ENCODE results near the gene MYD88. TPM values are rescaled to one million over a fixed set of nuclear protein-coding genes. Genes with fewer than 3 reads are reported as not detected.
A peak's percentile ranks its signal among the peaks of the same experiment; 100 is the strongest.

Gene MYD88
- total RNA-seq, 1 donor from 2014 or later = 44.6 TPM

- no peak for DNase-seq (ENCODE audit: low spot score)
Observed at GRCh38 chr3:38112378-38112761, 26.1 kb upstream of the MYD88 start.

DNA sequence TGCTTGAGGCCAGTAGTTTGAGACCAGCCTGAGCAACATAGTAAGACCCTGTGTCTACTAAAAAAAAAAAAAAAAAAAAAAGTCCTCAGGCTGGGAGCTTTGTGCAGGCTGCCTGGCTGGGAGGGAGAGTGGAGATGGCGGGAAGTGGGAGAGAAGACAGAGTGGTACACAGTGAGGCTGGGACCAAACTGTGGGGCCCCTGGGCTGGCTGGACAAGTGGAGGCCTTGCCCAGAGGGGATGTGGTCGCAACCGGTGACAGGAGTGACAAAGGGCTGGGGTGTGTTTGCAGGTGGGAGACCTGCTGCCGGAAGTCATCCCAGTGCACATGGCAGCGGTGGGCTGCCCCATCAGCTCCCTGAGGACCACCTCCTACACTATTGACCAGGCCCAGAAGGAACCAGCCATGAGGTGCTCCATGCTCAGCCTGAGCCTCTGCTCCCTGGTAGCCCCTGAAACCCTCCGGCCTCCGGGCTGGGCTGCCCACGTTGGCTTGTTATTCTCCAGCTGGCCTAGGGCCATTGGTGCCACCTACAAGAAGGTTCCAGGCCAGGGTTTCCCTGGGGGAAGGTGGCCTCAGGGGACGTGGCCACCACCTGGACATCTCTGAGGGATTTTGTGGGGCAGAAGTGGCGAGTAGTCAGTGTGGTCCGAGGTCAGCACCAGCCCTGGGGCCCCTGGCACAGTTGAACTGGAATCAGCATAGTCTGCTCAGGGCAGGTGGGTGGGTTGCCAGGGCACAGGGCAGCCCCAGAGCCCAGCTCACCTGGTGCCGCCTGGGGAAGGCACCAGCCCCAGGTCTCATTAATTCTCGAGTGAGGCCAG lies 24.2 kb upstream of the MYD88 start:
- DNase-seq (ENCODE audit: low spot score) = no peak

- DNase-seq (ENCODE audit: low spot score) = no peak
Observed at GRCh38 chr3:38114875-38115644, 23.4 kb upstream of the MYD88 start.

GRCh38 chr3:38115645-38116427 lies 22.6 kb upstream of the MYD88 start:
- no peak for DNase-seq (ENCODE audit: low spot score)

GRCh38 chr3:38116471-38117162 lies 21.8 kb upstream of the MYD88 start:
- no peak for DNase-seq (ENCODE audit: low spot score)

- no peak for DNase-seq (ENCODE audit: low spot score)
Observed at GRCh38 chr3:38117163-38117716, 21.2 kb upstream of the MYD88 start.

- peak; percentile 74 for DNase-seq (ENCODE audit: low spot score)
Observed at GRCh38 chr3:38117748-38118420, 20.6 kb upstream of the MYD88 start.

- no peak for DNase-seq (ENCODE audit: low spot score)
Observed at GRCh38 chr3:38118421-38119247, 19.8 kb upstream of the MYD88 start.

DNA sequence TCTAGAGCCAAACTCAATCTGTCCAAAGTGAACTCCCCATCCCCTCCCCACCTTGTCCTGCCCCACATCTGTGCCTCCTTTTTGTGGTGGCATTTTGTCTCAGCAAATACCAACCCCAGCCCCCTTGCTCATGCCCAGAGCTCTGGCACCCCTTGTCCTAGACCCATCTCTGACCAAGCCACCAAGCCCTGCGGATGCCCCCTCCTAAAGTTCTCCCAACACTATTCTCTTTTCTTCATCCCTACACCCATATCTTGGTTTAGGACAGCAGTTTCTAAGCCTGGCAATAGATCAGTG lies 19.3 kb upstream of the MYD88 start:
- DNase-seq (ENCODE audit: low spot score) = no peak

GRCh38 chr3:38119821-38120692 lies 18.4 kb upstream of the MYD88 start:
- no peak for DNase-seq (ENCODE audit: low spot score)

DNA sequence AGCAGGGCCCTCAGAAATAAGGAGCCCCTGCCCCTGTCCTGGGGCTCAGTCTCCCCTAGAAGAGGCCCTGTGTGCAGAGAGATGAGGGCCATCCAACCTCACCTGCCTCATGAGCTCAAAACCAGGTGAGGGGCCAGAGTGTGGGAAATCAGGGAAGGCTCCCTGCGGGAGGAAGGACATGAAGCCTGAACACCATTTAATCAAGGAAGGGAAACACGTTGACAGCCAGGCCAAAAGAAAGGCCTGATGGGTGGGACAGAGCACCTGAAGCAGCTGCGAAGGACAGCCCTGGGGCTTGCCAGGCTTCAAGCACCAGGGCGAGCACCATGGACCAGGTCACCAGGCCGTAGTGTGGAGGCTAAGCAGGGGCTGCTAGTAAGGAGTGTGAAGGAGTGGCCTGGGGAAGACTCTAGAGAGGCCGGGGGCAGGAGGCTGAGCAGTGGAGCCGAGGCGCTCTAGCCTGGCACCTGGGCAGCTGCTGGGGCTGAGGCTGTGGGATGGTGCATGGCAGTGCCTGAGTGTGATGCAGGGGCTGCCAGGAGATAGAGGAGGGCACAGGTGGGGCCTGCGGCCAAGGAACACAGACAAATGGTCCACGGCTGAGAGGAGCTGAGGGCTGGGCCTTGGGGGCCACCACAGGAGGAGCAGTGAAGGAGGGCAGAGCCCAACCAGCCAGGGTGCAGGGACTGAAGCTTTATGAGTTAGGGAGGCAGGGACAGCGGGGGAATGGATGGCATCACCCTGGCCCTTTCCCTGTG lies 17.6 kb upstream of the MYD88 start:
- no peak for DNase-seq (ENCODE audit: low spot score)

- DNase-seq (ENCODE audit: low spot score) = no peak
Observed at GRCh38 chr3:38121451-38121831, 17.0 kb upstream of the MYD88 start.

- peak; percentile 40 for DNase-seq (ENCODE audit: low spot score)
Observed at GRCh38 chr3:38121832-38122461, 16.5 kb upstream of the MYD88 start.

- DNase-seq (ENCODE audit: low spot score) = peak; percentile 28
Observed at GRCh38 chr3:38122712-38123290, 15.7 kb upstream of the MYD88 start.

DNA sequence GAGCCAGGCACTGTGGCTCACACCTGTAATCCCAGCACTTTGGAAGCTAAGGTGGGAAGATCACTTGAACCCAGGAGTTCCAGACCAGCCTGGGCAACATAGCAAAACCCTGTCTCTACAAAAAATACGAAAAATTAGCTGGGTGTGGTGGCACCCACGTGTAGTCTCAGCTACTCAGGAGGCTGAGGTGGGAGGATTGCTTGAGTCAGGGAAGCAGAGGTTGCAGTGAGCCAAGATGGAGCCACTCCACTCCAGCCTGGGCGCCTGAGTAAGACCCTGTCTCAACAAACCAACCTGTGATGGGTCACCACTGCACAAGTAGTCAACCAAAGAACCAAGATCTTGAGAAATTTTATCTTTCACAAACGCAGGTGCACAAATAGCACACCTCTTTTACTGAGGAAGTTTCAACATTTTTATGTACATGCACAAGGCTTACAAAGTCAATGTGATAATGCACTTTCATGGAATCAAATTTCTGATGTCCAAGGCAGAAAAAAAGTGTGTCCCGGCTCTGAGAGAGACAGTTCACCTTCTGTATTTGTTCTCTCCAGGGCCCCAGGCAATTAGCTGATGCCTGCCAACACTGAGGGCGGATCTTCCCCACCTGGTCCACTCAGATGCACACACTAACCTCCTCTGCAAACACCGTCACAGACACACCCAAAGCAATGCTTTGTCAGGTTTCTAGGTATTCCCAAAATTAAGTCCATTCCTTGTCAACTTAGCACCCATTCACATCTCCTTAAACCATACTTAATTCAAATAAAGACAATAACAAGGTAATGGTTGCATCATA lies 13.9 kb upstream of the MYD88 start:
- no peak for DNase-seq (ENCODE audit: low spot score)

GRCh38 chr3:38125305-38126120 lies 12.9 kb upstream of the MYD88 start:
- peak; percentile 19 for DNase-seq (ENCODE audit: low spot score)

All from ureter (tissue), 1 donor.